HepG2 (cell line): ENCODE results near the gene RSBN1L. TPM values are rescaled to one million over a fixed set of nuclear protein-coding genes. Genes with fewer than 3 reads are reported as not detected.

ENCODE experiments used
- AGO1 ChIP-seq: fragments of 200-400 bp; formaldehyde crosslinking; IDR thresholded peaks from 2 replicates; pipeline ENCODE4 v1.6.1; 2017; ENCODE audit warnings: mild to moderate bottlenecking, low read depth, low read length, moderate library complexity; ENCODE audit not compliant: poor library complexity, severe bottlenecking
- ATF2 ChIP-seq: sonication (generic); formaldehyde crosslinking; IDR thresholded peaks from 2 replicates; pipeline ENCODE4 v1.4.0; 2020; ENCODE audit warnings: missing genetic modification reagents
- ELF3 ChIP-seq: IDR thresholded peaks from 2 replicates; pipeline ENCODE4 v1.6.1; 2016; ENCODE audit warnings: missing genetic modification reagents, missing compliant biosample characterization
- GMEB1 ChIP-seq: sonication (generic); formaldehyde crosslinking; IDR thresholded peaks from 2 replicates; pipeline ENCODE4 v1.5.1; 2020; ENCODE audit warnings: missing genetic modification reagents, mild to moderate bottlenecking, borderline replicate concordance
- JUNB ChIP-seq: sonication (generic); formaldehyde crosslinking; IDR thresholded peaks from 2 replicates; pipeline ENCODE4 v1.8.0; 2022; ENCODE audit warnings: missing genetic modification reagents, mild to moderate bottlenecking, borderline replicate concordance
- KAT7 ChIP-seq: IDR thresholded peaks from 2 replicates; pipeline ENCODE4 v1.6.1; 2018; ENCODE audit warnings: borderline replicate concordance, missing compliant biosample characterization
- NFKB2 ChIP-seq: sonication (generic); formaldehyde crosslinking; IDR thresholded peaks from 2 replicates; pipeline ENCODE4 v1.4.0; 2020; ENCODE audit warnings: missing genetic modification reagents, borderline replicate concordance
- PHF5A ChIP-seq: IDR thresholded peaks from one replicate; pipeline ENCODE4 v1.6.1; 2018; ENCODE audit warnings: low read depth, missing genetic modification reagents; ENCODE audit not compliant: unreplicated experiment
- PLSCR1 ChIP-seq: sonication (generic); formaldehyde crosslinking; IDR thresholded peaks from 2 replicates; pipeline ENCODE4 v1.5.0; 2020; ENCODE audit warnings: missing genetic modification reagents, mild to moderate bottlenecking, borderline replicate concordance
- PTBP1 ChIP-seq: fragments of 200-400 bp; formaldehyde crosslinking; IDR thresholded peaks from 2 replicates; pipeline ENCODE4 v1.6.1; 2018; ENCODE audit warnings: low read length, low read depth; ENCODE audit not compliant: poor library complexity, severe bottlenecking
- RFX3 ChIP-seq: IDR thresholded peaks from 2 replicates; pipeline ENCODE4 v1.6.1; 2016; ENCODE audit warnings: missing biosample characterization, missing genetic modification reagents
- SIX1 ChIP-seq: sonication (generic); formaldehyde crosslinking; IDR thresholded peaks from 2 replicates; pipeline ENCODE4 v1.4.0; 2020; ENCODE audit warnings: missing genetic modification reagents, borderline replicate concordance
- TFE3 ChIP-seq: IDR thresholded peaks from 2 replicates; pipeline ENCODE4 v1.6.1; 2016
- YY1 ChIP-seq: IDR thresholded peaks from 2 replicates; pipeline ENCODE4 v1.6.1; 2011; ENCODE audit warnings: low read length, low read depth, moderate library complexity, mild to moderate bottlenecking; ENCODE audit not compliant: insufficient read depth, insufficient replicate concordance
- ZBTB34 ChIP-seq: sonication (generic); formaldehyde crosslinking; IDR thresholded peaks from 2 replicates; pipeline ENCODE4 v1.8.0; 2022; ENCODE audit warnings: mild to moderate bottlenecking, missing genetic modification reagents
- ZFP37 ChIP-seq: sonication (generic); formaldehyde crosslinking; IDR thresholded peaks from 2 replicates; pipeline ENCODE4 v1.4.0; 2020; ENCODE audit warnings: missing genetic modification reagents, borderline replicate concordance
- ZNF503 ChIP-seq: sonication (generic); formaldehyde crosslinking; IDR thresholded peaks from 2 replicates; pipeline ENCODE4 v1.4.0; 2020; ENCODE audit warnings: missing genetic modification reagents
- ZNF547 ChIP-seq: sonication (generic); formaldehyde crosslinking; IDR thresholded peaks from 2 replicates; pipeline ENCODE4 v1.5.1; 2020; ENCODE audit warnings: mild to moderate bottlenecking, missing genetic modification reagents
- ZNF549 ChIP-seq: sonication (generic); formaldehyde crosslinking; IDR thresholded peaks from 2 replicates; pipeline ENCODE4 v1.5.0; 2020; ENCODE audit warnings: missing genetic modification reagents
- ZNF878 ChIP-seq: sonication (generic); formaldehyde crosslinking; IDR thresholded peaks from 2 replicates; pipeline ENCODE4 v1.8.1; 2023; ENCODE audit warnings: mild to moderate bottlenecking, missing genetic modification reagents, moderate library complexity
- polyA plus RNA-seq, 8 experiments: library from polyadenylated mRNA; depleted of rRNA in 3 of 8; stranded (reverse) in 7 of 8; unstranded in 1 of 8; fragments of >200 nt; fragmentation: Illumina TruSeq in 4 of 8; extraction: Trizol in 4 of 8; gene quantifications; 2 replicates each; pipeline versions ENCODE4 v1.2.1 to v1.2.3, GENCODE V29; 2011 to 2016; ENCODE audit warnings: low read depth in 4 of 8, missing spikeins in 1 of 8, mixed read lengths in 1 of 8; ENCODE audit not compliant: insufficient read depth in 1 of 8
- total RNA-seq, 5 experiments: library from RNA; depleted of rRNA; stranded (reverse); fragments of >200 nt; fragmentation: Illumina TruSeq; extraction: Trizol; gene quantifications; 2 replicates each; pipeline ENCODE4 v1.2.3, GENCODE V29; 2016; ENCODE audit warnings: low read depth in 1 of 5

Gene RSBN1L
- total and polyA plus RNA-seq, 2 of the 13 experiments (the other 11 are each of a cell fraction or from before 2014, with no cell fraction given) = 7.7 to 21.3 TPM

GRCh38 chr7:77696057-77696642 lies at the start of gene RSBN1L (continued):
- TF ChIP-seq ZBTB34 (CRISPR knock-in tag) (no peak), AGO1 (peak; percentile 52), ZNF547 (CRISPR knock-in tag) (no peak), ZNF549 (no peak), NFKB2 (peak; percentile 81; the same call in 1 of the 2 replicates), ATF2 (CRISPR knock-in tag) (peak; percentile 17; the same call in 1 of the 2 replicates), ZNF878 (peak; percentile 64; the same call in 1 of the 2 replicates), PLSCR1 (CRISPR knock-in tag) (no peak), ELF3 (CRISPR knock-in tag) (0 out of 2 replicates have a peak, but pooled peaks have one; percentile 43), SIX1 (no peak), YY1 (peak; percentile 96), ZFP37 (CRISPR knock-in tag) (no peak), PTBP1 (no peak), GMEB1 (CRISPR knock-in tag) (peak; percentile 65; the same call in 1 of the 2 replicates), RFX3 (no peak), TFE3 (CRISPR knock-in tag) (peak; percentile 45), ZNF503 (CRISPR knock-in tag) (no peak), PHF5A (CRISPR knock-in tag) (peak; percentile 65), JUNB (no peak; the same call in 1 of the 2 replicates), KAT7 (CRISPR knock-in tag) (peak; percentile 67)
